DMS 273 (cell line): ENCODE results near the gene ANKRD63.
A peak's percentile ranks its signal among the peaks of the same experiment; 100 is the strongest.

ENCODE experiments used
- DNase-seq: peaks from one replicate; lab custom pipeline; 2025; ENCODE audit not compliant: unreplicated experiment; lab: John Stamatoyannopoulos, UW

Gene ANKRD63

DNA sequence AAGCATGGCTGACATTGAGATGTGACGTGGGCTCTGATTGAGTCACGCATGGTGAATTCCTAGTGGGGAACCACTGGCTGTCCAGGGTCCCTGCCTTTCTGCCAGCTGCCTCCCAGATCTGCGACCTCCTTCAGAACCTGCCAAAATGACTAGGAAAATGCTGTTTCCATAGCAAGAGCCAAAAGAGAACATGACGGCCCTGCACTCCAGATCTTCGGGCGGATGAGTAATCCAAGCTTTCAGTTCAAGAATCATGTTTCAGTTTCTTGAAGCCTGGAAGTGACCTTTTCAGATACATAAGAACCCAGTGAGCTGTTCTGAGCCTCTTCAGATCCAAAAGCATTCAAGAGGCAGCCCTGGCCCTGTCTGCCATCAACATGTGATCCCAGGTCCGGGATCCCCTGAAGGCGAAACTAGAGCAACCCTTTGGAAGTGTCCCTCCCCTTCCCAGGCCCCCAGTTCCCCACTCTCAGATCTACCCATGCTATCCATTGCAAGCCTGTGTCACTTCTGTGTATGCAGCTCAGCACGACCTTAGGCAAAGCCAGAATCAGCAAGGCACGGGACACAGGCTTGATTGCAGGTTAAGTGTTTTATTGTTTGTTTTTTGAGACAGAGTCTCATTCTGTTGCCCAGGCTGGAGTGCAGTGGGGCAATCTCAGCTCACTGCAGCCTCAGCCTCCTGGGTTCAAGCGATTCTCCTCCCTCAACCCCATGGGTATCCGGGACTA lies 19.7 kb downstream of the ANKRD63 start:
- DNase-seq, result no peak

DNA sequence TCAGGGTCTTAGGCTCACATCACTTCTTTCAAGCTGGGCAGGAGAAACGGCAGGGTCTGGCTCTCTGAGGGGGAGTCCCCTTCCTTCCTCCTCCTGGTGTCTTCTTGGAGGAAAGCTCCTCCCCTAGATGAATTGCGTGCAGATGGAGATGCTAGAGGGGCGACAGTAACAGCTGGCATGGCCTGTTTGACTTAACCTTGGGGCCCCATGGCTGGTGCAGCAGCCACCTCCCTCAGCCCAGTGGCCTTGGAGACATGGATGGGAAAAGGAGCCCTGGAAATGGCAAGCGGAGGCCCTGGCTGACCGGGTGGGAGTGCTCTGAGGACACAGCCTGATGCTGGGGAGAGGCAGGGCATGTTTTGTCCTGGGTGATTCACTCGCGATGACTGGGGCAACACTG lies 23.8 kb downstream of the ANKRD63 start:
- DNase-seq, result no peak

DNA sequence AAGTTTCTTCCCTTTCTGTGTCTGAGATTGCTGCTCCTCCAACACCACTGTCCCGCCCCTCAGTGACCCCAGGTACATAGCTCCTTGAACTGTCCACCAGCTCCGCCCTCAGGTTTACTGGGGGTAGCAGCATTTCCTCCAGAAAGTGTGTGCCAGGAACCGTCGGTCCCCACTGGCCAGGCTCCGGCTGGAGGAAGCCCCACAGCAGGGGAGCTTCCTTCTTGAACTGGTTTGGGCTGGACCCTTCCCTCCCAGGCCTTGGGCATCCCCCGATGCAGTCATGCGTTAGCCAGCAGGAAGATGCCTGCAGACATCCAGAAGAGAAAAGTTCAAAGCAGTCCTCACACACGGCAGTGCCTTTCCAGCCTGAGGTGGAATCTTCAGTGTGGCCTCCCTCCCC lies 24.3 kb downstream of the ANKRD63 start:
- DNase-seq, result no peak

DNA sequence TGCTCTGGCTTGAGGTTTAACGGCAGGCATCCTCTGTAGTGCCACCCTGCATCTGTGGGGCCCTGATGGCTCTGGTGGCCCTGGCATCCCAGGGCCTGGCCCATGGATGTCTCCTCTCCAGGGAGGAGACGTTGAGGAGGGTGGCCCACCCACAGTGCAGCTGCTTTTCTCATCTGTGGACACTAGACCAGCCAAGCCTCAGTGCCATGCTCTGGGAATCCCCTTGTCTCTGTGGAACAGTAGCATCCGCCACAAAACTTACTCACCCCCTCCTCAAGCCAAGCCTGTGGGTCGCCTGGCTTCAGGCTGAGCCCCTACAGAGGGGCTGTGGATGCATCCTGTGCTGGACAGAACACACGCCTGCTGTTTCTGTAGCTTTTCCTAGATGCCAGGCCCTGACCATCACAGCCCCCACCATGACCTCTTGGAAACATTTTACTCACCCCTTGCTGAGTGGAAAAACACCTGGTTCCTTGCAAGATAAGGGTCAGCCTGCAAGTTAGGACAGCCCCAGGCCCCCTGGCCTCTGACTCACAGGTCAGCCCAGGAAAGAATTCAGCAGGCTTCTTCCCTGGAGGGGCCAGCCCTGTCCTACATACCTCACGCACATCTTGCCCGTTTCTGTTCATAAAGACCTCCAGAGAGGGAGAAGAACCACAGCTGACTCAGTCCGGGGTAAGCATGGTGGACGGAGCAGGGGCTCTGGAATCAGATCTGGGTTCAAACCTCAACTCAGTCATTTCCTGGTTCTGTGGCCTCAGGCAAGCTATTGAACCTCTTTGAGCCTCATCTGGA lies 25.0 kb downstream of the ANKRD63 start:
- no peak for DNase-seq

DNA sequence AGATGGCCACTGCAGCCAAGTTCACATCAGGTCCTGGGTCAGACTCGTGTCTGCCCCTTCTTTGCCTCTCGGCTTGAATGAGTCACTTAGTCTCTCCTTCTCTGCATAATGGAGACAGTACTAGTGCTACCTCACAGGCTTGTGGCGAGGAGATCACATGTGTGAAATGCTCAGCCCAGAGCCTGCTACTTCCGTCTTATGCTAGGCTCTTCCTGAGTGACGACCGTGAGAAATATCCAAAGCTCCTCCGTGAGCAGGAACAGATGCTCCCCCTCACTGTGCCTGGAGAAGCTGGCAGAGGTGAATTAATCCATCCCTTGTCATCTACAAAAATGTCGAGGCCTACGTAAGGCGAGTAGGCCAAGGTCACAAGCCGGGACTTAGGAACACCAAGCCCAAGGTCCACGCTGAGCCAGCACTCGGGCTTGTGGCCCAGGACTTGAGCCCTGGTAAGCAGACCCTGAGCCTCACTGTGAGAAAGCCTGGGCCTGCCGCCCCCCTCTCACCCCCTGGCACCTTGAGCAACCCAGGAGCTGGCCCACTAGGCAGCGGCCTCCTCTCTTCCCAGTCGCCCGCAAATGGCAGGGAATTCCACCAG lies 26.1 kb downstream of the ANKRD63 start:
- DNase-seq, result no peak

DNA sequence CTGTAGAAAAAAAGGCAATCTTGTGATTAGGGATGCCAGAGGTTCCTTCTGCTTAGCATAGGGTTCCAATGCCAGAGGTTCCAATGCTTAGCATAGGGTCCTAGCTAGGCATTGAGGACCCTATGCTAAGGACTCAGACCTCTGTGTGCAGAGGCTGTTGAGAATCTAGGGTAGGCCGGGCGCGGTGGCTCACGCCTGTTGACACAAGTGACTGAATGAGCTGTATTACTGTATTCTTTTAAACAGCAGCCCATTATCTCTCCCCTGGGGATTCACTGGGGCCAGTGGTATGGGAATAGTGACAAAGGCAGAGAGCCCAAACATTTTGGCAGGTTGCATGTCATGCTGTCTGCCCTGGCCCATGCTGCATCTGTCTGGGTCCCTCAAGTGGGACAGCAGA lies 27.8 kb downstream of the ANKRD63 start:
- no peak for DNase-seq

DNA sequence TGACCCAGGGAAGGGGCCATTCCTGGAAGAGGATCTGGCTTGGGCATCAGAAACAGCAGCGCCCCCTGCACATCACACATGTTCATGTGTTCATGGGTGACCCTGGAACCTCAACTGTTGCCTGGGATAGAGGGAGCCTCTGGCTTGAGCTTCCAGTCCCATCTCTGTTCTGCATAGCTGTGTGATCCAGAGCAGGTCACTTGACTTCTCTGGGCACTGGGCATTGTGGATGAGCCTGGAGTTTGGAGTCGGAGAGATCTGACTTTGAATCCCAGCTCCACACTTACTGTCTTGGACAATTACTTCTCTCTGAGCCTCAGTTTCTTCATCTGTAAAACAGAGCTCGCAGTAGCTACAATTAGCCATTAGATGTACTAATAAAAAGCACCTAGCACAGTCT lies 28.4 kb downstream of the ANKRD63 start:
- DNase-seq, result no peak

DNA sequence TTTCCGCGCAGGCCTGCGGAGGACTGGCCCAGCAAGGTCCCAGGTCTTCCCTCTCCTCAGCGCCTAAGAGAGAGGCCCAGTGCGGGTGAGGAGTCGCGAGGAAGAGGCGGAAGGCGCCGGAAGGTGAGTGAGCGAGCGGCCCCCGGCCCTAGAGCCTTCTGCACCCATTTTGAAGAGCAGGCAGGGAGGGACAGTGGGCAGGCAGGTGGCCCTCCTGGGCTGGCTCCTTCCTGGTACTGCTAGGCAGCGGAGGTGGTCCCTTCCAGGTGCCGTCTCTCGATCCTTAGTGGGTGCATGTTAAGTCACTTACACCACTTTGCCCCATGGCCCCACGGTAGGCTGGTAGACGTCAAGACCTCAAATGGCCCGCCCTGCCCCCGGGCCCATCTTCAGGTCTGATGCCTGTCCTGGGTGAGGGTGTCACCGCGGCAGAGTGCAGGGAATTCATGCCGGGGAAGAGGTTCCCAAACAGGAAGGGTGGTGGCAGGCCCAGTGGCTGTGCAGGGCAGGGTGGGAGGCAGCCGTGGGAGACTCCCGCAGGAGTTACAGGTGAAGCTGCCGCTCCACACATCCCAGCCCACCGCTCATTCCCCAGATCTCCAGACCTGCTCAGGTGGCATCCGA lies 29.6 kb downstream of the ANKRD63 start:
- no peak for DNase-seq

DNA sequence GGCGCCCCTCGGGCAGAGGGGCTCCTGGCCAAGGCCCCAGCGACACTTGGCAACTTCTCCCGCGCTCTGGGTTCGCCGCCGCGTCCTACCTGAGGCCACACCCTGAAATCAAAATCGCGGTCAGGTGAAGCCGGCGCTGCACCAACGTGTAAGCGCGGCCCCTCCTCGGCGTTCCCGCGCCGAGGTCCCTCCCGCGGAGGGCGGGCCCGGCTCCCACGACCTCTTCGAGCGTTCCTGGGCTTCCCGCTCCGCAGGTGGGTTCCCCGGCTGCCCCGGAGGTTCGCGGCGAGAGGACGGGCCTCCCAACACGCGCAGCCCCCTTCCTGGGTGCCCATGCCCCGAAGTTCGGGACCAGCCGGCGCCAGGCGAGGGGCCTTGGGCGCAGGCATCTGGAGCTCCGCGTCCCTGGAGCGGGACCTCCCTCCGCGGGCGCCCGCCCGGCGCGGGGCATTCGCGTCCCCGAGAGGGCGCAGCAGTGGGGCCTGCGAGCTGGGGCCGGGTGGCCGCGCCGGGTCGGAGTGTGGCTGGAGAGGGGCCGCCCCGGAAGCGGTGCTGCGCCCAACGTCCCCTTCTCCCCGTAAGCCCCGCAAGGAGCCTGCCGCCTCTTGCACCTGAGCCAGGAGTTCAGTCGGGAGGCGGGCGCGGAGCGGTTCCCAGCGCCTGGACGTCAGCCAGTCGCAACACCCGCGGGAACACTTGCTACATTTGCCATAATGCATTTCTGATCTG lies 30.3 kb downstream of the ANKRD63 start:
- DNase-seq, result peak; percentile 64

DNA sequence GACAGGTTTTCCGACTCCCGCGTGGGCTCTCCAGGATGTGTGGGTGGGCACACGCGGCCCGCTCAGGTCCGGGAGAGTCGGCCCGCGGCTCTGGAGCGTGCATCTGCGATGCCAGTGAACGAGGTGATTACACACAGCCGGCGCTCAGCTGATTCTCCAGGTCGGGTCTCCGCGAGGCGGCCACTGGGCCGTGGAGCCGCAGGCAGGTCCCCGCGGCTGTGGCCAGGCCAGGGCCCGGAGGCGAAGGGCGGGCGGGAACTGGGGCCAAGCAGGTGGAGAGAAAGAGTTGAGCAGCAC lies 30.8 kb downstream of the ANKRD63 start:
- DNase-seq, result no peak

DNA sequence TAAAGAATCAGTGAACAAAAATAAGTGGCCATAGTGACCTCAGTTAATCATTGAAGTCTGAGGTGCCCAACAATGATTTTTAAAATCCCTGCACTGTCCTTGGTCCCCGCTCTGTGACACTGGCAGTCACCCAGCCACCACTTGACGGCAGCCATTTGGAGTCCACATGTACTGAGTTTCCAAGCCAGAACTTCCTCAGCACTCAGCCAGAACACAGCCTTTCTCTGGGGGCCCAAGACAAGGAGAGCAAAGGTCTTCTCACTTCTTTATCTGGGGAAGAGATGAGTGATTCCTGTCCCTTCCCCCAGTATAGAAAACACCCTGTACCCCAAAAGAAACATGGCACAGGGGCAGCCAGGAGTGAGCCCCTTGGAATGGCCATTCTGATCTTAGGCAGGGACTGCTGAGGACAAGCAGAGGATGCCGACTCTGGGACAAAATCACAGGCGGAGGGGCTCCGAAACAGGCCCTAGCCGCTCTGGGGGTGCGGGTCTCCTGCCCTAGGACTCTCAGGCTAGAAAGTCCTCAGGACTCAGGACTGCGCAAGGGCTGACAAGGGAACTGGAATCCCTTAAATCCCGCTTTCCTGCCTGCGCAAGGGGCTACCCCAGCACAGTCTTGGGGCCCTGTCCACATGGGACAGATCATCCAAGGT lies 31.3 kb downstream of the ANKRD63 start:
- DNase-seq, result no peak

DNA sequence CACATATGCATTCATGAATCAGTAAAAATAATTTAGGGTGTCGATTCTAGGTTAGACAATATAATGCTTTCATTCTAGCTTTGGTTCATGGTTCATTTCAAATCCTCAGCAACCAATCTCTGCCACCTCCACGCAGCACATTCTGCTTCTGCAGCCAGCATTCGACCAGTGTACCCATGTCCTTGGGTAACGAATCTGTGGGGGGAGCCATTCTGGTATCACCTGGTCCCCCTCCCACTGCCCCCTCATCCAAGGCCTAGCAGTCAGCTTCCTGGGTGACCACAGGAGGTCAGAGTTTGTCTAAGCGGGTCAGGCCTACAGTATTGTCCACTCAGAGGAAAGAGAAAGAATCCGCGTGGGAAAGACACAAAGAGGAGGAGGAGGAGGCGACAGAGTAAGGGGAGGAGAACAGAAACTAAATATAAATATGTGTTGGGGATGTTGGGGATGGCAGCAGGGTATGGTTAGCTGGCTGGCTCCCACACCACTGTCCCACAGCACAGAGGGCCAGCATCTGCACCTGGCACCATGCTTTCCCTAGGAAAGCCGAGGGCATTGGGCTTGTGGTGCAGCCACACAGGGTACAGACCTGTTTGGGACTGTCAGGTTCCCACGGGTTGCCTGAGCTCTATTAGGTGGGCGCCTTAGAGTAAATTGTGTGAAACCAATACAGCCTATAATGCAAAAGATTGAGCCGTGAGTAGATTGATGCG lies 31.9 kb downstream of the ANKRD63 start:
- DNase-seq, result no peak

DNA sequence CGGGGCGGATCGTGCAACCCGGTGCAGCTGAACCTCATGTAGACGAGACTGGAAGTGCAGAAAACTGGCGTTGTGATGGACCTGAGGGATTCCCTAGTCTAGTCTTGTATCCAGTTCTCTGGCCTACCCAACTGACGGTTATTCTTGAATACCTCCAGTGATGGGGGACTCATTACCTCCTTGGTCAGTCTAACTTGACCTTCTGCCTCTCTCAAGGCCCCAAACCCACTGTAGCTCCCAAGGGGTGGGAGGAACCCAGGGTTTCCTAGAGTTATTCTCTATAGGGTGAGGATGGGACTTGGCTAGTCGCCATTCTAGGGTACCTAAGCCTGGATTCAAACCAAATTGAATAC lies 32.6 kb downstream of the ANKRD63 start:
- no peak for DNase-seq

DNA sequence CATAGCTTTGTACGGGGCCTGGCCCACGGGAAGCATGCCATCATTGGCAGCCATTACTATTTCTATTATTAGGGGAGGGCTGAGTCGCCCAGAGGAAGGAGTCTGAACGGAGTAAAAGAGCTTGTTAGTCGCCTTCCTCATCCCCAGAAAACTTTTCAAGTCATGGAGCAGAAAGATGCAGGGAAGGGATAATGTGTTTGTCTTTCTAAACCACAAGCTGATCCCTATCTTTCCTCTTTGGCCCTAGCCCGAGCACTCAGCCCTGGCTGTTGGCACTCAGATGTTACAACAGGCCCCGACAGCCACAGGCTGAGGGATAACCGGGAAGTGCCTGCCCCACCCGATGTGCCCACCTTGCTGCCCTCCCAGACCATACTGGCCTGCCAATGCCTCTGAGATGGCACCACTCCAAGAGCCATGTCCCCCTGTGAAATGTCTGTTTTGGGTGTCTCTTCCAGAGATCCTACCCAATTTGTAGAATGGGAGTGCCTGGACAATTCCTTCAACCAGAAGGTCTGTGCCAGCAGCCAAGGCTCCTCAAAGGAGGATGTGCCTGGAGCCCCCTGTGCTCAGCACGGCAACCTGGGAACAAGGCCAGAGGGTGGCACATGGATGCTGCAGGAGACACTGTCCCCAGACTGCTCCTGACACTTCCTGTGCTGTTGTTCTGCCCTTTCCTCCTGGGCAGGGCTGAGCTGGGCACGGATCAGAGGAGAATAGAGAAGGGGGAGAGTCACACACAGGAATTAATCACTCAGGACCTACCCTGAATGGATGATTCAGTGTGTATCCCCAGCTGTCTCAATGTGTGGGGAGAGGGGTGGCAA lies 33.2 kb downstream of the ANKRD63 start:
- no peak for DNase-seq

DNA sequence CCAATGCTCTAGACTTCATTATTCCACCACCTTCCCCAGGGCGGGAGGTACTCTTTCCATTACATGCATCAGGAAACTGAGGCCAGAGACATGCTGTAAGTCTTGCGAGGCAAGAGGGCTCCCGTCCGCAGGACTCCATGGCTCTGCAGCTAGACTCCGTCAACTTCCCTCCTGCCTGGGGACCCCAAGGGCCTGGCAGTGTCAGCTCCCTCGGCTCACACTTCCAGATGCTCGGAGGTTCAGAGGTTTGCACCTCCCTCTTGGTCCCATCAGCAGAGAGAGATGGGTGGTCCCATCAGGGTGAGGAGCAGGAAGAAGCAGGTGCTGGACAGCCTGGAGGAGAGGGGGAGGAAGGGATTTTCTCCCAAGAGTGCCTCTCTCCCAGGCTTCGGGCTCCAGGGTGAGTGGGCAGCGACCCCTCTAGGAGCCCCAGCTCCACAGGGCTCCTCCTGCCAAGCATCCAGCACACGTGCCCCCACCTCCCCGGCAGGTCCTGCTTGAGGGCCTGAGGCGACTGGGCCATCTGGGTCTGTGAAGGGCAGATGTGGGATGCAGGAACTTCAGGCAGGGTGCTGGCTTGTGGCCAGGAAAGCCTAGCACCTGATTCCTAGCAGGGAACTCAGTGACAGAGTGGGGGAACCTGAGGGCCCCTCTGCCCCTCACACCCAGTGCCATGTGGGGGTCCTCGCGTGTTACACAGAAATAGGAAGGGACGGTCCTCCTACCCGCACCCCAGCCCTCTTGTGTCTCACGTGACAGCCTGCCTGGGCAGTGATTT lies 34.7 kb downstream of the ANKRD63 start:
- DNase-seq, result peak; percentile 75

DNA sequence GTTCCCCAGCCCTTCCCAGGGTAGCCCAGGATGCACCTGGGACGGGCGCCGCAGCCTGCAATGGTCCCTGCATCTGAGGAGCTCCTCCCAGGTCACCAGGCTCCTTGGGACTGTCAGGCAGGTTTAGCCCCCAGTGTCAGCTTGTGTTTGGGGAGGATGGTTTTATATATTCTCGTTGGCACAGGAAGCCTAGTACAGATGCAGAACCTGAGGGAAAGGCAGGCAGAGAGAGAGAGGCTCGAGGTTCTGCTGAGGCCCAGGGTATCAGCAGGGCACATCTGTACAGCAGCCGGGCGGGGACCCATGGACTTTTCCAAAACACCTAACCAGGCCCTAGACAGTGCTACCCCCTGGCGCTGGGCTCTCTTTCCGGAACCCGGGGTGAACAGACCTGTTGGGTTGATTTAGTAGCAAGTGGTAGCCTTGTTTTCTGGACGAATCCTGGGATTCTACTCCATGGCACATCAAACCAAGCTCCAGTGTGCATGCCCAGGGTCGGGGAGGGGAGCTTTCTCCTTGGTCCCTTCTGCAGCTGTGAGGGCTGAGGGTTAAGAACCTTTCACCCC lies 35.4 kb downstream of the ANKRD63 start:
- DNase-seq, result no peak

DNA sequence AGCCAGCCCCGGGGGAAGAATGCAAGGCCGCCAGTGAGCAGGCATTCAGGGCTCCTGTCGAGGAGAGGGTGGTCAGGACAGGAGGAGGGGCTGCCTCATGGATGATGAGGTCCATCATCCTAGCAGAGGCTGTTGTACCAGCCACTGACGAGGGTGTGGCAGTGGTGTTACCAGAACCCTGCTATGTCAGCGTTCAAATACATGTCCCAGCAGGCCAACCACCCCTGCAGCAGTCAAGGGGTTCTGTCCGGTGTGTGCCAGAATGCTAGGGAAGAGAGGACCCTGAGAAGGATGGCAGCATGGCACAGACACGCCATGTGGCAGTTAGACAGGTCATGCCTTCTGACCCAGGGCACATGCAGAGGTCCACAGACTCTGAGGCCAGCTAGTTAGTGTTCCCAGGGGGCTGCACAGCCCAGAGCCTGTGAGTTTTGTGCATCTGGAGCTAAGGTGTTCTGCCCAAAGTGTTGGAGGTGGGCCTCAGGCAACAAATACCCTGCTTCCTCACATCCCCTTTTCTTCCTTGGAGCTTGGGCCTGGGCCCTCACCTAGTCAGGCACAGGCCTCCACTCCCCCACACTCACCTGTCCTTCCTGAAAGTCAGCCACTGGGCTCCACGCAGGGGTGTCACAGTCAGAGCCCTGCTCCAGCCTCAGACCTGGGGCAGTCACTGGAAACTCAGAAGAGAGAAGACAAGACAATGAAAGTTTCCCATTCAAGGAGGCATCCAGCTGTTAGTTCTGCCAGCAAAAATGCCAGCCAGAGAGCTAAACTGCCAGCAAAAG lies 36.2 kb downstream of the ANKRD63 start:
- DNase-seq, result no peak
